GM18909 (cell line): ENCODE results near the gene SPHKAP.
"Not testable (repeated sequence)": the region's sequence is repeated elsewhere in the genome, so short reads cannot be mapped to it uniquely, and the experiment has no call there.

ENCODE experiments used
- ATAC-seq: cut with Tn5 transposase; IDR thresholded peaks from one replicate; pipeline ENCODE4 v1.9.1; 2021; ENCODE audit warnings: mild to moderate bottlenecking; ENCODE audit not compliant: unreplicated experiment, poor library complexity

SPHKAP gene, protein sequence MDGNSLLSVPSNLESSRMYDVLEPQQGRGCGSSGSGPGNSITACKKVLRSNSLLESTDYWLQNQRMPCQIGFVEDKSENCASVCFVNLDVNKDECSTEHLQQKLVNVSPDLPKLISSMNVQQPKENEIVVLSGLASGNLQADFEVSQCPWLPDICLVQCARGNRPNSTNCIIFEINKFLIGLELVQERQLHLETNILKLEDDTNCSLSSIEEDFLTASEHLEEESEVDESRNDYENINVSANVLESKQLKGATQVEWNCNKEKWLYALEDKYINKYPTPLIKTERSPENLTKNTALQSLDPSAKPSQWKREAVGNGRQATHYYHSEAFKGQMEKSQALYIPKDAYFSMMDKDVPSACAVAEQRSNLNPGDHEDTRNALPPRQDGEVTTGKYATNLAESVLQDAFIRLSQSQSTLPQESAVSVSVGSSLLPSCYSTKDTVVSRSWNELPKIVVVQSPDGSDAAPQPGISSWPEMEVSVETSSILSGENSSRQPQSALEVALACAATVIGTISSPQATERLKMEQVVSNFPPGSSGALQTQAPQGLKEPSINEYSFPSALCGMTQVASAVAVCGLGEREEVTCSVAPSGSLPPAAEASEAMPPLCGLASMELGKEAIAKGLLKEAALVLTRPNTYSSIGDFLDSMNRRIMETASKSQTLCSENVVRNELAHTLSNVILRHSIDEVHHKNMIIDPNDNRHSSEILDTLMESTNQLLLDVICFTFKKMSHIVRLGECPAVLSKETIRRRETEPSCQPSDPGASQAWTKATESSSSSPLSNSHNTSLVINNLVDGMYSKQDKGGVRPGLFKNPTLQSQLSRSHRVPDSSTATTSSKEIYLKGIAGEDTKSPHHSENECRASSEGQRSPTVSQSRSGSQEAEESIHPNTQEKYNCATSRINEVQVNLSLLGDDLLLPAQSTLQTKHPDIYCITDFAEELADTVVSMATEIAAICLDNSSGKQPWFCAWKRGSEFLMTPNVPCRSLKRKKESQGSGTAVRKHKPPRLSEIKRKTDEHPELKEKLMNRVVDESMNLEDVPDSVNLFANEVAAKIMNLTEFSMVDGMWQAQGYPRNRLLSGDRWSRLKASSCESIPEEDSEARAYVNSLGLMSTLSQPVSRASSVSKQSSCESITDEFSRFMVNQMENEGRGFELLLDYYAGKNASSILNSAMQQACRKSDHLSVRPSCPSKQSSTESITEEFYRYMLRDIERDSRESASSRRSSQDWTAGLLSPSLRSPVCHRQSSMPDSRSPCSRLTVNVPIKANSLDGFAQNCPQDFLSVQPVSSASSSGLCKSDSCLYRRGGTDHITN (N-terminal part only)

DNA sequence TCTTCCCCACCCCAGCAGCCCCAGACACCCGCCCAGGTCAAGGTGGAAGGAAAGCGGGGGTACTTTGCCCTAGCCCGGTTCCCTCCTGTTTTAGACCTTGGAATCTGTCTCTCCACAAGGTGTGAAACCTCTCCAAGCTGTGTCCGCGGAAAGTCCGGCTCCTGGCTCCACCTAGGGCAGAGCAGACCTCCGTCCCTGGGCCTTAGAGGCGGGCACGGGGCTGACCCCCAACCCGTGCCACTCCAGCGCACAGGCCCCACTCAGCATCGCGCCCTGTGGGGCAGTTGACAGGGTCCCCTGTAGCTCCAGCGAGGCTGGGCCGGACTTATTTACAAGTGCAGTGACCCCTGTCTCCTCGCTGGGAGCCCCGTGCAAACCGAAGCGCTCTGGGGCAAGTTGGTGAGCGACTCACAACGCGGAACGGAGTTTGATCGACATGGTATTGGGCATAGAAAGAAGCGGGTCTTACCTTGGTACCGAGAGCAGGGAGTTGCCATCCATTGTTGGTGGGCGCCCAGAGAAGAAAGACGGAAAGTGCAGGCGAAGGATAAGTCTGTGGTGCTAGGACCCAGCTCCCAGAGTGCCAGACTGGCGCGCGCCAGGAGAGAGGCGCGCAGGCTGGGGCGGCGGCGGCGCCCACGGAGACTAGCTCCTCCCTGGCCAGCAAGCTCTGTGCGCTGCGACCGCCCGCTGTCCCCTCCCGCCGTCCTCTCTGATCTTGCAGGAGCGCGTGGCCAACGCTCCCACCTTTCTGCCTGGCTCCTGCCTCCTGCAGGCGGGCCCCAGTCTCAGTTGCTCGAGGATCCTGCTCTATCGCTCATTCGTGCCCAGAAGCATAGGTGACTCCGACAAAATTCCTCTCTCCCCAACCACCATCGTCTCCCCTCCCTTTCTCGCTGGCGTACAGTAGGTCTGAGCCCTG is at the start of gene SPHKAP:
Gene SPHKAP, minus strand, starts transcription at position 590 of the 922 bp plus-strand sequence. Its CDS starts 89 bp downstream, at position 501.
- no peak for ATAC-seq

DNA sequence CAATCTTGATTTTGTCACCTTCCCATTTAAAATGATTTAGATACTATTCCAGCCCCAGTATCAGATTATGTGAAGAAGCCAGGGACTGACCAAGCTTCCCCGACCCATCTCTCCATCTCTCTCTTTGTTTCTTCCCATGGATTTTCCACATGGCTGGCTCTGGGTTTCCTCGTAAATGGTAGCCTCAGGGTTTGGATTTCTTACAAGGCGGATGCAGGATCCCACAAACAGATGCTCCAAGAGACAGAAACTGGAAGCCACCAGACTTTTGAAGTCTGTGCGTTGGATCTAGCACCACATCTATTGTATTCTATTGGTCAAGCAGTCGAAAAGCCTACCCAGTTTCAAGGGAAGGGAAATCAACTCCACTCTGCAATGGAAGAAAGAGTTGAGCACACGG is 46.0 kb upstream of the SPHKAP start:
- no peak for ATAC-seq

DNA sequence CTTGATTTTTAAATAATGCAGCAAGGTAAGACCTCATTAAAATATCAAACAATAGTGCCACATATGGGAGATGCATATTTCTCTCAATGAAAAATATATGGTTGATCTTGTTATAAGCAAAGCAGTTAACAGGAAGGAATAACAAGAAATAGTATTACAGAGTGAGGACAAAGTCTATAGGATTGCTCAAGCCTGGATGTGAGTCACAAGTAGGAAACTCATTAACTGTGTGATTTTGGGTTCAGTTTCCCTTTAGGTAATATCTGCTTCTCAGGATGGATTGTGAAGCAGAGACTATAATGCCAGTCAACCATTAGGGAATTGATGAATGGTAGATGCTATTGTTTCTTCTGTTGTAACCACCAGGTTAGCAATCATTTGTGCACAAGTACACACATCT is 42.9 kb upstream of the SPHKAP start:
- no peak for ATAC-seq

DNA sequence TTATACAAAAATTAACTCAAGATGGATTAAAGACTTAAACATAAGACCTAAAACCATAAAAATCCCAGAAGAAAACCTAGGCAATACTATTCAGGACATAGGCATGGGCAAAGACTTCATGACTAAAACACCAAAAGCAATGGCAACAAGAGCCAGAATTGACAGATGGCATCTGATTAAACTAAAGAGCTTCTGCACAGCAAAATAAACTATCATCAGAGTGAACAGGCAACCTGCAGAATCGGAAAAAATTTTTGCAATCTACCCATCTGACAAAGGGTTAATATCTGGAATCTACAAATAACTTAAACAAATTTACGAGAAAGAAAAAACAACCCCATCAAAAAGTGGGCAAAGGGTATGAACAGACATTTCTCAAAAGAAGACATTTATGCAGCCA is 37.1 kb upstream of the SPHKAP start:
- ATAC-seq = not testable (repeated sequence)

DNA sequence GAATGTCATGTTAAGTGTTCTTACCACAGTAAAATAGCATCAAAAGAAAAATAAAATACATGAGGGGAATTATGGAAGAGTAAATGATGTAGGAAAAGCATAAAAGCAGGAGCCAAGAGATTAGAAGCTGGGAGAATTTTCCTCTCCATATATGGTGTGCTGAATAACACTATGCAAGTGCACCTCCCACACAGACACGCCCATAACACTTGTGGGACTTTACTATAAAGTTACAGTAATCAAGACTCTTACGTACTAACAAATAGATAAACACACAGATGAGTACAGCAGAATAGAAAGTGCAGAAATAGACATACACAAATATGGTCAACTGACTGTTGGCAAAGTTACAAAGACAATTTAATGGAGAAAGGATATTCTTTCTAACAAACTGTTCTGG is 16.0 kb upstream of the SPHKAP start:
- no peak for ATAC-seq

DNA sequence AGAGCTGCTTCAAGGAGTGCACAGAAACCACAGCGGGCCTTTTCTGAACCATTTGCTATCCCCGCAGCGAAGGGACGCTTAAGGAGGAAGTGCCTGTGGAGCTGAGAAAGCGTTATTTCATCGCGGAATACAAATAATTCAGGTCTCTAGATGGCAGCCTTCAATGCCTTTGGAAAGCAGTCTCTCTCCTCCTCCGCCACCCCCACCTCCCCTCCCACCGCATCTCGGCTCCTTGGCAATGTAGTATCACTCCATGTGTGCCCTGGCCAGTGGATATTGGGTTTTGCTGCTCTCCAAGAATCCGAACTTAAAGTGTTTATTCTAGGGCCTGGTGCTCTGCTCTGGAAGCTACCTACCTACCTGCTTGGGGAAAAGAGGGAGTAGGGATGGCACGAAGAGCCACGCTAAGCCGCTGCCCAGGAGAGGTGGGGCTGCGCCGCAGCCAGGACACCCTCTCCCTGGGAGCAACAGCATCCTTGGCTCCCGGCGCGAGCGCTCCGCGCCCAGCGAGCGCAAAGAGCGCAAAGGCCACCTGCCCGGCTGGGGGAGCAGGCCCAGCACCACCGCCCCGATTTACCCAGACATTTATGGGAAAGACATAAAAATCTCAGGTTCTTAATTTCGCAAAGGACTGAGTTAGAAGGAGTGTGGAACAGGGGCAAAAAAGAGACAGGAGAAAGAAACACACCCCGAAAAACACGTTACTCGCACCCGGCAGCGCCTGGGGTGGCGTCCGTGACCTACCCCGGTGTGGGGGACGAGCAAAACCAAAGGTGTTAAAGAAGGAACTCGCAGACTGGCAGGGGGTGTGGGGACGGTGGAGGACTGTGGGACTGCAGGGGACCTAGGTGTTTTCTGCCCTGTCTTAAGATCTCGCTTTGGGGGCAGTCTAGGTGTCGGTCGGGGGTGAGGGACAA is 1.0 kb downstream of the SPHKAP start:
- ATAC-seq = no peak

DNA sequence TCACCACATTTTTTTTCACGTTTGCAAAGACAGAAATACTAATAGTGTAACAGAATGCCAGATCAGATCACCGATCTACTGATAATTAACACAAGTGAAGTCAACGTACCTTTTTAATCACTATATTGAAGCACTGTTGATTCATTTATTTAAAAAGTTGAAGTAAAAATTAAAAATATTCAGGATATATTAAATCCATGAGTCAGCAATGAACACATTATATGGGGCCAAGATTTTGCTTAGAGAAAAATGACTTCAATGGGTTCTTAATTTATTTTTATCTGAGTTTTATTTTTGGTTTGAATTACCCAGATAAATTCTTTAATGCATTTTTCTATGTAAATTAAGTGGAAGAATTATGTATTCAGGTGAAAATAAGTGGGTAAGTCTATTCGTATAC is 14.2 kb downstream of the SPHKAP start:
- ATAC-seq = no peak

DNA sequence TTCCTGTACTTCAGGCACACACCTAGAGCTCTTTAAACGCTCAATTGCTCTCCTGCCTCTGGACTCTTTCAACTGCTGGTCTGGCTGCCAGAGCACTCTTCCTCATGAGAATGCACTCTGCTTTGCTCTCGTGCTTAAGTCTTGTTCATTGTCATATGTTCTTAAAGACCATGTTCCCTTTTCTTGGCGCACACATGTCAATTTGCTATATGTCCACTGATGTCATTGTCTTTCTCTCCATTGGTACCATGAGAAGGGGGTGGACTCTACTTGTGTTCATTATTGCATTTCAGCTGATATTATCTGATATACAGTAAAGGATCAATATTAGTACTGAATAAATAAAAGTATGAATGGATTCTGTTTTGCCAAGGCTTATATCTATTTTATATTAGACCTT is 16.8 kb downstream of the SPHKAP start:
- ATAC-seq = no peak

DNA sequence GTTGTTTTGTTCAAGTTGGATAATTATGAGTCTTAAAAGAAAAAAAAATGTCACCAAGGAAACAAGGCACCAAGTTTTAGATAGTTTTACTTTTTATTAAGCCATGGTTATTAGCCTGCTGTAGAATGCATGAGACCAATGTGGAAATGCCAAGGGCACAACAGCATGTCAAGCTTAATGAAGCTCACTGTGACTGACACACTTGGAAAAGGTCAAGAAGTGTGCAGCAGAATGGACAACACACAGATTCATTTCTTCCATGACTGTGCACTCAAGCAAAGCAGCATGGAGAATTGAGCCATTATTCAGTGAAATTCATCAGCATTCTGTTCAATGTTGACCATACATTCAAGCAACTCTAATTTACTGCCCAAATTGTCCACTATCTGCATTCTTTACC is 23.6 kb downstream of the SPHKAP start:
- no peak for ATAC-seq

DNA sequence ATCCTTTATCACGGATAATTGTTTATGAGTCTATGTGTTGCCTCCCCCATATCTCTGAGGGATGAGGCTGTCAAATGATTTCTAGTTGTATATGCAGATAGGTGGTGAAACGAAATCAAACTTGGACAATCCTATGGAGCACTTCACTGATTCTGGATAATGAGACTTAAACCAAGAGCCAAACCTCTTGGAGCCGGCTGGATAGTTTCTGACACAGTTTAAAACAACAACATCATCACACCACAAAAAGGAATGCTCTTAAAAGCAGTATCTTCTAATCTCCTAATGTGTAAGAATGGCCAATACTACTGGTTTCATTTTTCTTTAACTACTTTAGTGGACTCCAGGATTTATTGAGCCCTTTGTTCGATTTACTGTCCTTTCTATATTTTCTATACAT is 36.5 kb downstream of the SPHKAP start:
- no peak for ATAC-seq

DNA sequence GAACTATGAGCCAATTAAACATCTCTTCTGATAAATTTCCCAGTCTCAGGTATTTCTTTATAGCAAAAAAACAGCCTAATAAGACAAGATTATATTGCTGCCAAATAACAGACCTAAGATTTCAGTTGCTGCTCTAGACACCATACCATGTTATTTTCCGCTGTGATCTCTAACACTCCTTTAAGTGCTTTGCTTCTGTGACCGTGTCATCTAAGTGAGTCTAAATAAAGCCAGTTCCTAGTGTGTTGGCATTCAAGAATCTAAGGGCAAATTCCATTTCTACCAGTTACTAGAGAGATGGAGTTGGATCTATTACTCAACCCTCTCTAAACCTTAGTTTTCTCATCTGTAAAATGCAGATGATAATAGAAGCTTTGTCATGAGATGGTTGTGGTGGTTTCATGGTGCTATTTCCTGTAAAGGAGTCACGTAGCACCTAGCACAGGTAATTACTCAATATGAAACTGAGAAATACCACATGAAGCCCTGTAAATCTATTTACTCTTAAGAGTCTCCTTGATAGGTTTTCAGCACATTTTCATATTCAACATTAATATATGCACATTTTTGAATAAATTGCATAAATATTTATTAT is 40.5 kb downstream of the SPHKAP start:
- ATAC-seq = peak; percentile 98

DNA sequence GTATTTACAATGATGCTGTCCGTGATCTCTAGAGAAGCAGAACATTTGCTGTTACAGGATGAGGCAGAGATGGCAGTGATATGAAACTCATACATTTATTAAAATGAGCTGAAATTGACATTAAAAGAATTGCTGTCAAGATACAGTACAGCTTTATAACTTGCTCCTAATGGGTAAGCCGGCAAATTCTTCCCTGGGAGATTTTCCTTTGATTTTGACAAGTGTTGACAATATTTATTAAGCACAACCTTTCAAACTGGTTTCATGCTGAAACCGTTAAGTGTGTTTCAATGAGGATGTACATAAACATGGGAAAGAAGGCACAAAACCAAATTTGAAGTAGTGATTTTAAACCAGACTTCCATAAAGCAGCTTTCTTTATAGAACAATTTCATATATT is 45.5 kb downstream of the SPHKAP start:
- ATAC-seq = no peak

DNA sequence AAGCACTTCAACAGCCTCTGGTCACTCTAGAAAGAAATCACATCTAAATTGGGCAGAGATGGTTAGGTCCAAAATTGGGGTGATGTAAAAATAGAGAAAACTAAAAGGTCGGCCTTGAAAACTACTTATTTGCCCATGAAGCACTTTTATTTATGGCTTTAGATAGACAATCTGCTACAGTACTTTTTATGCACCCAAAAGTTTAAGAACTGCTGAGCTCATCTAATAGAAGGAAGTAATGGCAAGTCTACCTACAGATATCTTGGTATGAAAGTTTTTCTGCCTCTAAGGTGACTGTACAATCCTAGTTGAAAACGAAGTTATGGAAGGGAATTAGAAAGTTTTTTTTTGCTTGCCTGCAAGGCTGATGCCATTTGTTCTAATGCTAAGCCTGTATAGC is 46.2 kb downstream of the SPHKAP start:
- no peak for ATAC-seq

DNA sequence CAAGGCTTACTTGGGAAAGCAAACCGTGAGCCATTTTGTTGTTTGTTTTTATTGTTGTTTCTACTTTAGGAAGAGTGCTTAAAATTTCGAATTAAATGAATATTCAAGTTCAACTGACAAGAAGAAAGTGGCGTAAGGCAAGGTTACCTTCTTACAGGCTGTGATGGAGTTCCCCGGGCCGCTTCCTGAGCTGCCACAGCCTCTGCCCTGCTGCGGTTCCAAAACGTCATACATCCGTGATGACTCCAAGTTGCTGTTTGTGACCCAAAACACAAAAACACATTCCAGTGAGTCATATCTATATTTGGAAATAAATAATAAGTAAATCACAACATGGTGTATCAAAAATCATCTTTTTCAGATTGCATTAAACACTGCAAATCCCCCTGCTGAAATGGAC is 49.7 kb downstream of the SPHKAP start:
- no peak for ATAC-seq

DNA sequence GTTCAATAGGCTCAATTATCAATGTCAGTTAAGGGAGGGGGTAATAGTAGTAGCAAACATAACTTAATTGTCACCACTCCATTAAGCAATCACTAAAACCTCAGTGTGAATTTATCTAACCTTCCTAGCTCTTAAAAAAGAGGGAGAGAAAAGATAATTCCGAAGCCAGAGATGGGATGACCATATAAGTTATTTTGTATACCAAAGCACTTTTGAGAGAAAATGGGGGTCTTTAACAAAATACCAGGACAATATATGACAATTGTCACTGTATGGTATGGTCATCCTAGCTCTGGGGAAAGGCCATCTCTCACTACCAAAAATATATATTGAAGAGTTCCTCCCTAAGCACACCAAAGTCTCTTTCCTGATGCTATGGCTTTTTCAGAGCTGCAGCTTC is 55.1 kb downstream of the SPHKAP start:
- ATAC-seq = no peak

DNA sequence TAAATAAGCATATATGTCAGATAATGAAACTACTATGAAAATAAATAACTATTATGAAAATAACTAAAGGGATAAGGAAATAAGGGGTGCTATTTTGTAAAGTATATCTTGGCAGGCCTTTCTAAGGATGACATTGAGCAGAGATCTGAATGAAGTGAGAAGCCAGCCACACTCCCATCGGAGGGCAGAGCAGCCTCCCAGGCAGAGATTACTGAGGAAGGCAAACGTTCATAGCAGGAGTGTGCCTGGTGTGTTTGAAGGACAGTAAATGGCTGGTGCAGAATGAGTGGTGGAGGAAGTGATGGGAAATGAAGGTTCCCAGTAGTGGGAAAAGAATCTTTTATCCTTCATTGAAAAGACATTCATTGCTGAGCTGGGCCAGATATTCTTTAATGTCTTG is 62.5 kb downstream of the SPHKAP start:
- no peak for ATAC-seq

DNA sequence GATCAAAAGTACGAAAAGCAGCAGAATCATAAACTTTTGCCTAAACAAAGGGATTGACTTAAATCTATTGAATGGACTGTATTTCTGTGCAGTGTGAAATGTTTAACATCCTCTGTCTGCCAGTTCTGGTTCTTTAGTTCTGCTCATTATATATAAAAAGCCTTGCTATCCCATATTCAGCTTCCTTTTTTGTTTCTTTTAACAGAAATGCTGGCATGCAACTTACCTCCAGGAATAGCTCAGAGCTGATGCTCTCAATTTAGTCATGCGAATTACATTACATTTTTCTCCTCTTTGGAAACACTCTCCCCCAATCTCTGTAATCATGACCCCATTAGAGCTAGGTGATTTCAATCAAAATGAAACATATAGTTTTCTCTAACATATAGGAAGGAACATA is 73.6 kb downstream of the SPHKAP start:
- no peak for ATAC-seq

DNA sequence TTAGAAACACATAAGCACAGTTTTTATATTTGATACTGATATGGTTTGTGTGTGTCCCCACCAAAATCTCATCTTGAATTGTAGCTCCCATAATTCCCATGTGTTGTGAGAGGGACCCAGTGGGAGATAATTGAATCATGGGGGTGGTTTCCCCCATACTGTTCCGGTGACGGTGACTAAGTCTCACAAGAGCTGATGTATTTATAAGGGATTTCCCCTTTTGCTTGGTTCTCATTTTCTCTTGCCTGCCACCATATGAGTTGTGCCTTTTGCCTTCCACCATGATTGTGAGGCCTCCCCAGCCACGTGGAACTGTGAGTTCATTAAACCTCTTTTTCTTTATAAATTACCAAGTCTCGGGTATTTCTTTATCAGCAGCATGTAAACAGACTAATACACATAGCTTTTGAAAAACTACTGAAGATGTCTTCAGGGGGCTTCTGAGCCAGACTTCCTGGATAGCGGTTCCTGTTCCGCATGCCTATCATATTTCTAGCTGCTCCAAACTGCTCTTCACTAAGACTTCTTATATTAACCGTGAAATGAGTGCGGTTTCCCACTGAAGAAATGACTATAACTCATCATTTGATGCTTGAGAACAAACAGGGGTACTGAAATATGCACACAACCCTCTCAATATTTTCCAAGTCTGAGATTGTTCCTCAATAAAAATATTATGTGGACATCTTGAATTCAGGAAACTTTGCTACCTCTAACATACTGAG is 75.8 kb downstream of the SPHKAP start:
- ATAC-seq = no peak
